Measurements from ENCODE around the gene PPA2. TPM values are rescaled to one million over a fixed set of nuclear protein-coding genes. Genes with fewer than 3 reads are reported as not detected.

PPA2 gene
- total and polyA plus RNA-seq, 8 donors = 75.3 to 102 (median 86.6) TPM

GRCh38 chr4:105373324-105373723 is 100.5 kb downstream of the PPA2 start:
- H3K27ac ChIP-seq = no peak overlapping the region
- no peaks in the 10 kb centered on the region for H3K4me1 ChIP-seq
- H3K36me3 ChIP-seq = peaks cover 0 to 28% of the 10 kb centered on the region in 2 donors
- intact Hi-C loops (cut with DNase I) = no loop called here
- H3K27me3 ChIP-seq = no peaks in the 10 kb centered on the region
- H3K4me3 ChIP-seq = no peak overlapping the region
- no peak for ATAC-seq
- TF ChIP-seq CTCF (IDR thresholded peaks at IDR 0.05) = no peak
- H3K9me3 ChIP-seq = no peaks in the 10 kb centered on the region
- DNase-seq = no peak

GRCh38 chr4:105369988-105370387 is 103.9 kb downstream of the PPA2 start:
- no peak overlapping the region for H3K4me3 ChIP-seq
- H3K9me3 ChIP-seq = peaks cover 0 to 16% of the 10 kb centered on the region in 2 donors
- ATAC-seq (no peak), DNase-seq (no peak)
- intact Hi-C loops (cut with DNase I) = no loop called here
- H3K4me1 ChIP-seq = no peaks in the 10 kb centered on the region
- H3K27me3 ChIP-seq = no peaks in the 10 kb centered on the region
- no peak for TF ChIP-seq CTCF (IDR thresholded peaks at IDR 0.05)
- H3K36me3 ChIP-seq = peaks cover 0 to 48% of the 10 kb centered on the region in 2 donors
- no peak overlapping the region for H3K27ac ChIP-seq

DNA sequence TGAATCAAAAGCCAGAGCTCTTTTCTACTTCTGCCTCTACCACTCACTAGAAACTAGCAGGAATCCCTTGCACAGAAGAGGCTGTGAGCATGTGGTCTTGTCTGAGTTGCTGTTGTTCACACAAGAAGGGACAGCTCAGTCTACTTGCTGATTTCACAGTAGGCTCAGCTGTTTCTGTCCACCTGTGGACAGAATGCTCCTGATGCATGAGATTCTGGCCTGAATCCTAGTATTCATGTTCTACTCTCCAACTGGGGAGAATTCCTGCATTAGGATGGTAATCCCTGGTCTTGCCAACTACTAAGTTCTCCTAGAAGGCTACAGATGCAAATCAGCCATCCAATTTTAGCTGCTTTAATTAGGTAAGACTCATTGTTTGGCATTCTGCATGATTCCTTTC is 112.8 kb downstream of the PPA2 start:
- peaks cover 0 to 14% of the 10 kb centered on the region in 2 donors for H3K9me3 ChIP-seq
- H3K27me3 ChIP-seq = no peaks in the 10 kb centered on the region
- DNase-seq (no peak), ATAC-seq (no peak)
- no peak overlapping the region for H3K27ac ChIP-seq
- no peaks in the 10 kb centered on the region for H3K4me1 ChIP-seq
- H3K36me3 ChIP-seq = peaks cover 0 to 12% of the 10 kb centered on the region in 2 donors
- intact Hi-C loops (cut with DNase I) = no loop called here
- H3K4me3 ChIP-seq = no peak overlapping the region
- no peak for TF ChIP-seq CTCF (IDR thresholded peaks at IDR 0.05)

DNA sequence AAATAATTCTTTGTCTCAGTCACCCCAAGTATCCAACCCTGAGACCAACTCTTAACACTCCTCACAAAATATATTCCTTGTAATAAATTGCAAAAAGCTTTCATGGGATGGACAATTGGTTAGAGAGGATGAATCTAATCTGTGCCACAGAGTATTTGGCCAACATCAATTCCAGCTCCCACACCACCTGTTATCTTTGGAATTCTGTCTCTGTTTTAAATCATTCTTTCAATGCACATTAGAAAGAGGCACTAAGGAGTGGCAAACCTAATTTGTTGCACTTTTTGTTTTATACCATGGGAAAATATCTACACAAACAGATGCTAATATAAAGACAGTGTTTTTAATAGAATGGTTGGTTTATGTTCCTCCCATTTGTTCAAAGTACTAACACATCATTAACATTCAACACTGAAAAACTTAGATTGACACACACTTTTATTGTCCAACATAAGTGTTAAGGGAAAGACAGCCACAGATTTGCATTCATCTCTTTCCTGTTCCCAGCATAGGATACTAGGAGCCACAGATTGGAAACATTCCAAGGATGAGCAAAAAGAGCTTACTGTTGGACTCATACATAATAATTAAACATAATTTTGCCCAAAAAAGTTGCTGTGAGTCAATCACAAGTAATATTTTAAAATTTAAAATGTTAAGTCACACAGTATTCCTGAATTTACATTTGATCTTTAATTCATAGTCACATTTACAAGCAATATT is 116.4 kb downstream of the PPA2 start:
- Histone ChIP-seq H3K4me1 (no peaks in the 10 kb centered on the region), H3K9me3 (no peaks in the 10 kb centered on the region), H3K4me3 (no peak overlapping the region), H3K27me3 (no peaks in the 10 kb centered on the region), H3K27ac (no peak overlapping the region), H3K36me3 (peaks cover 0 to 8% of the 10 kb centered on the region in 2 donors)
- DNase-seq = no peak
- TF ChIP-seq CTCF (IDR thresholded peaks at IDR 0.05) = no peak
- ATAC-seq = no peak
- intact Hi-C loops (cut with DNase I) = no loop called here

GRCh38 chr4:105356194-105356593 is 117.7 kb downstream of the PPA2 start:
- no peak for TF ChIP-seq CTCF (IDR thresholded peaks at IDR 0.05)
- H3K9me3 ChIP-seq = no peaks in the 10 kb centered on the region
- H3K4me3 ChIP-seq = no peak overlapping the region
- peaks cover 0 to 8% of the 10 kb centered on the region in 2 donors for H3K36me3 ChIP-seq
- no peaks in the 10 kb centered on the region for H3K4me1 ChIP-seq
- intact Hi-C loops (cut with DNase I) = no loop called here
- no peaks in the 10 kb centered on the region for H3K27me3 ChIP-seq
- DNase-seq = peak in 1 of 4 donors; percentile 24
- no peak for ATAC-seq
- H3K27ac ChIP-seq = no peak overlapping the region
